Endodermal cell (in vitro differentiated cells): ENCODE results near the gene TSGA10. TPM values are rescaled to one million over a fixed set of nuclear protein-coding genes. Genes with fewer than 3 reads are reported as not detected.
A peak's percentile ranks its signal among the peaks of the same experiment; 100 is the strongest.

Experiments used
- DNase-seq: peaks from one replicate; pipeline ENCODE4 v3.0.0-alpha.2; 2017
- H3K27ac ChIP-seq: 2 replicates; pipeline ENCODE4 v1.5.1; 2013; ENCODE audit warnings: mild to moderate bottlenecking, low read depth, low read length, moderate library complexity
- H3K27me3 ChIP-seq: 2 replicates; pipeline ENCODE4 v1.6.1; 2013; ENCODE audit warnings: mild to moderate bottlenecking, low read length, moderate library complexity; ENCODE audit not compliant: insufficient read depth, control insufficient read depth, poor library complexity, severe bottlenecking
- H3K36me3 ChIP-seq: 2 replicates; pipeline ENCODE4 v1.7.0; 2013; ENCODE audit warnings: mild to moderate bottlenecking, low read length, moderate library complexity; ENCODE audit not compliant: control insufficient read depth, insufficient read depth
- H3K4me1 ChIP-seq: one replicate; pipeline ENCODE4 v1.7.0; 2013; ENCODE audit warnings: low read length; ENCODE audit not compliant: control insufficient read depth, insufficient read depth
- H3K4me3 ChIP-seq: 2 replicates; pipeline ENCODE4 v1.5.1; 2013; ENCODE audit warnings: mild to moderate bottlenecking, low read length, moderate library complexity
- H3K9ac ChIP-seq: 2 replicates; pipeline ENCODE4 v1.6.1; 2013; ENCODE audit warnings: mild to moderate bottlenecking, low read length, moderate library complexity; ENCODE audit not compliant: poor library complexity, severe bottlenecking; ENCODE audit errors: extremely low read depth
- H3K9me3 ChIP-seq: 2 replicates; pipeline ENCODE4 v1.6.1; 2013; ENCODE audit warnings: mild to moderate bottlenecking, low read length, moderate library complexity; ENCODE audit not compliant: control insufficient read depth
- H3K27ac Mint-ChIP-seq: 2 replicates; pipeline ENCODE4 v1.8.0; 2020; ENCODE audit warnings: mixed read lengths
- H3K27me3 Mint-ChIP-seq: 2 replicates; pipeline ENCODE4 v1.8.0; 2021; ENCODE audit warnings: mild to moderate bottlenecking, mixed read lengths; ENCODE audit not compliant: insufficient read depth
- H3K36me3 Mint-ChIP-seq: 2 replicates; pipeline ENCODE4 v1.8.0; 2020; ENCODE audit warnings: low read depth, mixed read lengths
- H3K4me1 Mint-ChIP-seq: 2 replicates; pipeline ENCODE4 v1.8.0; 2020; ENCODE audit warnings: mixed read lengths
- H3K4me3 Mint-ChIP-seq: 2 replicates; pipeline ENCODE4 v1.8.0; 2020; ENCODE audit warnings: mild to moderate bottlenecking, moderate library complexity, mixed read lengths
- H3K9me3 Mint-ChIP-seq: 2 replicates; pipeline ENCODE4 v1.8.0; 2020; ENCODE audit warnings: mild to moderate bottlenecking, mixed read lengths
- WGBS, 2 experiments: methylation state at CpG; one replicate each; pipeline versions ENCODE4 v1.1.5 to v1.1.7; 2013; ENCODE audit warnings: missing lambda C conversion rate in 2 of 2, mixed read lengths in 1 of 2; ENCODE audit not compliant: insufficient coverage in 1 of 2, insufficient read length in 1 of 2; 5-methylcytosine and 5-hydroxymethylcytosine counted together
- total RNA-seq, 2 donors: library from RNA; stranded (reverse); fragmentation: NEBNext Ultra II Directional in 1 of 2; extraction: Animal tissue kit (Norgen Biotek cat#: 25700) in 1 of 2; gene quantifications; 2 replicates in 1 of 2; 3 replicates in 1 of 2; pipeline ENCODE4 v1.2.1, GENCODE V29; 2021
- TF ChIP-seq, protein P1 (sequence below): fragments of 200-600 bp; sonication (generic); conservative IDR thresholded peaks from 2 replicates; pipeline ENCODE4 v1.5.0; 2021; ENCODE audit warnings: antibody characterized with exemption, mild to moderate bottlenecking

The TSGA10 gene
- total RNA-seq, 2 donors from 2014 or later: 7.8 to 12.4 TPM

GRCh38 chr2:99184811-99185210 lies 30.1 kb upstream of the TSGA10 start:
- H3K27ac ChIP-seq: no peak overlapping the region
- no peak overlapping the region for H3K9ac ChIP-seq
- Mint-ChIP-seq H3K4me1 (peaks cover 5% of the 10 kb centered on the region), H3K27me3 (no peaks in the 10 kb centered on the region), H3K4me3 (no peak overlapping the region), H3K9me3 (no peaks in the 10 kb centered on the region), H3K27ac (no peak overlapping the region), H3K36me3 (peaks cover 28% of the 10 kb centered on the region)
- H3K27me3 ChIP-seq: no peaks in the 10 kb centered on the region
- WGBS, 2 experiments: 76 to 77% methylated on average over 5 to 6 of the region's 6 CpGs
- no peak for DNase-seq
- no peaks in the 10 kb centered on the region for H3K9me3 ChIP-seq
- H3K4me3 ChIP-seq: no peak overlapping the region
- TF ChIP-seq, protein P1, sequence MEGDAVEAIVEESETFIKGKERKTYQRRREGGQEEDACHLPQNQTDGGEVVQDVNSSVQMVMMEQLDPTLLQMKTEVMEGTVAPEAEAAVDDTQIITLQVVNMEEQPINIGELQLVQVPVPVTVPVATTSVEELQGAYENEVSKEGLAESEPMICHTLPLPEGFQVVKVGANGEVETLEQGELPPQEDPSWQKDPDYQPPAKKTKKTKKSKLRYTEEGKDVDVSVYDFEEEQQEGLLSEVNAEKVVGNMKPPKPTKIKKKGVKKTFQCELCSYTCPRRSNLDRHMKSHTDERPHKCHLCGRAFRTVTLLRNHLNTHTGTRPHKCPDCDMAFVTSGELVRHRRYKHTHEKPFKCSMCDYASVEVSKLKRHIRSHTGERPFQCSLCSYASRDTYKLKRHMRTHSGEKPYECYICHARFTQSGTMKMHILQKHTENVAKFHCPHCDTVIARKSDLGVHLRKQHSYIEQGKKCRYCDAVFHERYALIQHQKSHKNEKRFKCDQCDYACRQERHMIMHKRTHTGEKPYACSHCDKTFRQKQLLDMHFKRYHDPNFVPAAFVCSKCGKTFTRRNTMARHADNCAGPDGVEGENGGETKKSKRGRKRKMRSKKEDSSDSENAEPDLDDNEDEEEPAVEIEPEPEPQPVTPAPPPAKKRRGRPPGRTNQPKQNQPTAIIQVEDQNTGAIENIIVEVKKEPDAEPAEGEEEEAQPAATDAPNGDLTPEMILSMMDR: no peak
- peaks cover 29% of the 10 kb centered on the region for H3K36me3 ChIP-seq
- no peaks in the 10 kb centered on the region for H3K4me1 ChIP-seq

DNA sequence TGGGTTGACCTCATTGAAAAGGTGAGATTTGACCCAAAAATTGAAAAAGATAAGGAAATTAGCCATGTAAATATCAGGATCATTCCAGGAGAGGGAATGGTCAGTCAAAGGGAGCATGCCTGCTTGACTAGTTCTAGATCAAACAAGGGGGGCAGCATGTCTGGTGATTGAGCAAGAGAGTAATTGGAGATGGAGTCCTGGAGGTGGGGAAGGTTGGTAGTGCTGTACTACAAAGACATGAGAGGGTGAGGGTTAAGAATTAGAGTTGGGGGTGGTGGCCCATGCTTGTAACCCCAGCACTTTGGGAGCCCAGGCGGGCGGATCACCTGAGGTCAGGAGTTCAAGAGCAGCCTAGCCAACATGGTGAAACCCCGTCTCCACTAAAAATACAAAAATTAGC lies 28.3 kb upstream of the TSGA10 start:
- TF ChIP-seq, protein P1: no peak
- WGBS, 2 experiments: 73 to 97% methylated on average over 2 to 3 of the region's 3 CpGs
- Histone ChIP-seq H3K4me1 (no peaks in the 10 kb centered on the region), H3K9ac (no peak overlapping the region), H3K4me3 (peak overlapping the region; percentile 59), H3K27me3 (no peaks in the 10 kb centered on the region), H3K36me3 (peaks cover 22% of the 10 kb centered on the region), H3K27ac (no peak overlapping the region), H3K9me3 (no peaks in the 10 kb centered on the region)
- H3K27me3 Mint-ChIP-seq: no peaks in the 10 kb centered on the region
- DNase-seq: no peak
- no peak overlapping the region for H3K27ac Mint-ChIP-seq
- H3K36me3 Mint-ChIP-seq: peaks cover 16% of the 10 kb centered on the region
- peaks cover 10% of the 10 kb centered on the region for H3K4me1 Mint-ChIP-seq
- H3K4me3 Mint-ChIP-seq: no peak overlapping the region
- H3K9me3 Mint-ChIP-seq: no peaks in the 10 kb centered on the region

GRCh38 chr2:99181624-99182000 lies 26.9 kb upstream of the TSGA10 start:
- H3K4me1 Mint-ChIP-seq: peaks cover 10% of the 10 kb centered on the region
- Histone ChIP-seq H3K9me3 (no peaks in the 10 kb centered on the region), H3K4me1 (no peaks in the 10 kb centered on the region), H3K9ac (peak overlapping the region; percentile 78), H3K4me3 (peak overlapping the region; percentile 97), H3K36me3 (peaks cover 15% of the 10 kb centered on the region), H3K27ac (peak overlapping the region; percentile 50), H3K27me3 (no peaks in the 10 kb centered on the region)
- H3K36me3 Mint-ChIP-seq: peaks cover 10% of the 10 kb centered on the region
- H3K9me3 Mint-ChIP-seq: no peaks in the 10 kb centered on the region
- peak overlapping the region; percentile 98 for H3K27ac Mint-ChIP-seq
- DNase-seq: no peak
- 0 to 3% methylated on average over 2 to 4 of the region's 4 CpGs for WGBS, 2 experiments
- peak overlapping the region; percentile 86 for H3K4me3 Mint-ChIP-seq
- TF ChIP-seq, protein P1: no peak
- no peaks in the 10 kb centered on the region for H3K27me3 Mint-ChIP-seq
